ENCODE measurements around the gene TMEM52.

DNA sequence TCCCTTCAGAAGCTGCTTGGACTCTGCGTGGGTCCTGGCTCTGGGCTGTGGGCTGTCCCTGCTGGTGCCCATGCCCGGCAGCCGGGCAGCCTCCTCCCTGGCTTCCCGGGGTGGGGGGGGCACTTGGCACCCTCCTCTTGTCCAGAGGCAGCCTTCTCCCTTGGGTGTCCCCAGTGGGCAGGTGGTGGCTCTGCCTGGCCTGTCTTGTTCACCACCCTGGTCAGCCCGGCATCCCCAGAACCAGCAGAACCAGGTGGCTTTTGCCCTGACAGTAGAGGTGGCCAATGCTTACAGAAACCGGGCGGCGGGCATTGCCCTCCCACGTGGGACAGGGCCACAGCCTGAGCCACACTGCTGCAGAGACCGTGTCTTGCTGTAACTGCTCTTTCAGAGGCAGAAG lies 46.5 kb upstream of the TMEM52 start:
- TF ChIP-seq, protein P1, sequence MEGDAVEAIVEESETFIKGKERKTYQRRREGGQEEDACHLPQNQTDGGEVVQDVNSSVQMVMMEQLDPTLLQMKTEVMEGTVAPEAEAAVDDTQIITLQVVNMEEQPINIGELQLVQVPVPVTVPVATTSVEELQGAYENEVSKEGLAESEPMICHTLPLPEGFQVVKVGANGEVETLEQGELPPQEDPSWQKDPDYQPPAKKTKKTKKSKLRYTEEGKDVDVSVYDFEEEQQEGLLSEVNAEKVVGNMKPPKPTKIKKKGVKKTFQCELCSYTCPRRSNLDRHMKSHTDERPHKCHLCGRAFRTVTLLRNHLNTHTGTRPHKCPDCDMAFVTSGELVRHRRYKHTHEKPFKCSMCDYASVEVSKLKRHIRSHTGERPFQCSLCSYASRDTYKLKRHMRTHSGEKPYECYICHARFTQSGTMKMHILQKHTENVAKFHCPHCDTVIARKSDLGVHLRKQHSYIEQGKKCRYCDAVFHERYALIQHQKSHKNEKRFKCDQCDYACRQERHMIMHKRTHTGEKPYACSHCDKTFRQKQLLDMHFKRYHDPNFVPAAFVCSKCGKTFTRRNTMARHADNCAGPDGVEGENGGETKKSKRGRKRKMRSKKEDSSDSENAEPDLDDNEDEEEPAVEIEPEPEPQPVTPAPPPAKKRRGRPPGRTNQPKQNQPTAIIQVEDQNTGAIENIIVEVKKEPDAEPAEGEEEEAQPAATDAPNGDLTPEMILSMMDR (IDR thresholded peaks at IDR 0.05): no peak
- TF ChIP-seq POLR2A (IDR thresholded peaks at IDR 0.05): no peak

All from esophagus squamous epithelium (tissue), 4 donors.